Kidney tubule cell (primary cell): ENCODE data around the gene VPS26C.
A peak's percentile ranks its signal among the peaks of the same experiment; 100 is the strongest.
"Not testable (repeated sequence)": the region's sequence is repeated elsewhere in the genome, so short reads cannot be mapped to it uniquely, and the experiment has no call there.

ENCODE experiments used
- DNase-seq: peaks from one replicate; pipeline ENCODE4 v3.0.0-alpha.2; 2018; ENCODE audit warnings: low spot score

VPS26C gene

GRCh38 chr21:37230632-37231248, 36.4 kb downstream of the VPS26C start:
- no peak for DNase-seq

- no peak for DNase-seq
Measured at GRCh38 chr21:37228003-37228400, 39.1 kb downstream of the VPS26C start.

DNA sequence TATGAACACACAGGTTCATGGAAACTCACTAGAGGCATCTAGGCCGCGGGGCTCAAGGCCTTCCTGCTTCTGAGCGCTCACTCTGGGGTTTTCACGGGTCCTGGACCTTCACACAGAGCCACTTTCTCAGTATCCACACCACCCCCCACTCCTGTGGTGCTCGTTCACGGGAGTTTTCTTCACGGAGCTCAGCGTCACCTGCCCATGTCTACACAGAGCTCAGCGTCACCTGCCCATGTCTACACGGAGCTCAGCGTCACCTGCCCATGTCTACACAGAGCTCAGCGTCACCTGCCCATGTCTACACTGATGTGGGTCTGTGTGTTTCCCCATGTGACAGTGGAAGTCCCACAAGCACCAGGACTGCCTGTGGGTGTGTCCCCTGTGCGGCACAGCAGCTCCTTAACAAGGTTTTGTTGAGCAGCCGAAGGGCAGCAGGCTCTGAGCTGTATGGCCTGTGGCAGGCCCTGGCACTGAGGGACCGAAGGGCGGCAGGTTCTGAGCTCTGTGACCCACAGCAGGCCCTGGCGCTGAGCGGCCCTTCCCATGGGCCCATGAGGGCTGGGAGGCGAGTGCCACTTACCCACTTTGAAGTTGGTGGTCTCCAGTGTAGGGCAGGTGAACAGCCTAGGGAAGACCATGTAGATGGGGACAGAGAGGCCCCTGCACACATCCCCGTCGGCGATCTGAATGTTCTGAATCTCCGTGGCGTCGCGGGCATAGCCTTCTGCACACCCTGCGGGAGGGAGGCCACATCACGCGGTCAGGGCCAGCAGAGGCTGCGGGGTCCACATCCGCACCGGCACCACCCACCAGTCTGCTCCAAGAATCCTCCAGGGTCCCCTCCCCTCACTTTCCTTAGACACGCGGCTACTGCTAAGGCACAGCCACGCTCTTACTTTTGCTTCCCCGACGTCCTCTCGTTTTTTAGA, 39.8 kb downstream of the VPS26C start:
- no peak for DNase-seq

GRCh38 chr21:37226041-37226920, 40.9 kb downstream of the VPS26C start:
- no peak for DNase-seq

- no peak for DNase-seq
Measured at GRCh38 chr21:37224861-37225839, 42.0 kb downstream of the VPS26C start.

DNA sequence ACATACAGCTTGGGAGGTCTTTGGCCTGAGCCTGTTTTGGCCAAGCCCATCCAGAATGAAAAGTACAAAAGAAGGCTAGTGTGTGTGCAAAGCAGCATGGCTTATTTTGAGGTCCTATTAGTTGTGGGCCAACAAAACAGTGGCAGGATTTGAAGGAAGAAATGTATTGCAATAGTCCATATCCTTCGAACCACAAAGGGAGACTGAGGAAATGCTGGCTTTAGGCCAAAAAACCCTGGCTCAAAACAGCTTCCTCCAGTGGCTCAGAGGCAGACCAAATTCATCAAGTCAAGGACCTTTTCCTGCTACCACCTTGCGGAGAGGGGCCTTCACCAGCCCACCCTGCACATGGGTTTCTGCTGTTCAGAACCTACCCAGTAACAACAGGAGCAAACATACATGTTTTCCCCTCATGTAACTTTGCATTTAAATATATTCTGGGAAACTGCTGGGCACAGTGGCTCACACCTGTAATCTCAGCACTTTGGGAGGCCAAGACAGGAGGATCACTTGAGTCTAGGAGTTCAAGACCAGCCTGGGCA, 43.3 kb downstream of the VPS26C start:
- no peak for DNase-seq

- not testable (repeated sequence) for DNase-seq
Measured at GRCh38 chr21:37222248-37222647, 44.9 kb downstream of the VPS26C start.

DNA sequence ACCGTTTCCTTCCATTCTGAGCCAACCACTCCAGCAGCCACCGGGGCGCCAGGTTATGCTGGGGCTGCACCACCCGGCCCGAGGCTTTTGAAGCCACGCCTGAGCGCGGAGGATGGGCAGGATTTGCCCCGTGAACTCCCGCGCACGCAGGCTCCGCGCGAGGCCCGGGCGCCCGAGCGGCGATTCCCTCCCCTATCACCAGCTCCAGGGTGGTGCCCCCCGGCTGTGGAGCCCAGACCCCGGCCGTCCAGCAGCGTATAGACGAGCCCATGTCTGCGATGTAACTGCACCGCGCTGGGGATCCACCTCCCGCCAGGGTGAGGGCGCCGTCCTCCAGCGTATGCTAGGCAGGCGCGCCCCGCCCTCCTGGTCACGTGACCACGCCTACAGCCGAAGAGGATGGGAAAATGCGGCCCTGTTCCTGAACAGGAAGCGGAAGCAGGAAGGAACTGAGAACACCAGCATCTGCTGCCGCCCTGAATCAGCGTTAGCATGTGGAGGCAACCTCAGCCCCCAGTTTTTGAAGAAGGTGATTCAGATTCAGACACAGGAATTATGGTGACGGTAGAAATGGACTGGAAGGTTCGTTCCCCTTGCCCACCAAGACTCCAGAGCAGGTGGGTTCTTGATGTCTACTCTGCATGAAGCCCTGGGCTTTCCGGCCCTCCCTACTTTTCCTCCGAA, 46.0 kb downstream of the VPS26C start:
- peak; percentile 93 for DNase-seq

DNA sequence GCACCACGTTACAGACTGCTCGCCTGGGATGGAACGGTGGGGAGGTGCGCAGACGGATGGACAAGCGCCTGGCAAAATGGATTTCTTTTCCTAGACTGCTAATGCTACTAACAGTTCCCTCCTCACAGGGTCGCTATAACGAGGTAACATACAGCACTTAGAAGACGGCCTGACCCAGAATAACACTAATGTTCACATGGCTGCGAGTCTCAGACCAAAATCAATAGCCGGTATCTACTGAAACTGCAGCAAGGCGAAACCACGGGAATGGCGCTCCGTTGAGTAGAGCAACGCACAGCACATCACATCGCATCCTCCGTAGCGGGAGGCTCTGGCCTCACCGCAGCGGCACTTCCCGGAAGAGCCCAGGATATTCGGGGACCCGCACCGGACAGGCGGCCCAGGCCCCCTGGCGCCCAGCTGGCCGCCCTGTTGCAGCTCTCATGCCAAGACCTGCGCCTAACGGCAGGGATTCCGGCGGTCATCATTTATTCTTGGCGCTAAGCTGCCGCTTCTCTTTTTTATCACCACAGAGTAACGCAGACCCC, 46.6 kb downstream of the VPS26C start:
- DNase-seq: peak; percentile 56

GRCh38 chr21:37219761-37220432, 47.2 kb downstream of the VPS26C start:
- DNase-seq: no peak

GRCh38 chr21:37214952-37215351, 52.2 kb downstream of the VPS26C start:
- DNase-seq: no peak

DNA sequence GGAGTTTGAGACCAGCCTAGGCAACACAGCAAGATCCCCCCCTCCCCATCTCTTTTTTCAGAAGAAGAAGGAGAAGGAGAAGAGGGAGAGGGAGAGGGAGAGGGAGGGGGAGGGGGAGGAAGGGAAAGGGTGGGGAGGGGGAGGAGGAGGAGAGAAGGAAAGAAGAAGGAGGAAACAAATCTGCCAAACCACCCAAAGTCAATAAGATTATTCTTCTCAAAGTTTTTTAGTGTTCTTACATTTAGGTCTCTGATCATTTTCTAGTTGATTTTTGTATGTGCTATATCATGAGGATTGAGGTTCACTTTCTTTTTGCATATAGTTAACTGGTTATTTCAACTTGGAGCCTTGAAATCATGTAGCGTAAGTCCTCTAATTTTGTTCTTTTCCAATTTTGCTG, 56.3 kb downstream of the VPS26C start:
- no peak for DNase-seq

DNA sequence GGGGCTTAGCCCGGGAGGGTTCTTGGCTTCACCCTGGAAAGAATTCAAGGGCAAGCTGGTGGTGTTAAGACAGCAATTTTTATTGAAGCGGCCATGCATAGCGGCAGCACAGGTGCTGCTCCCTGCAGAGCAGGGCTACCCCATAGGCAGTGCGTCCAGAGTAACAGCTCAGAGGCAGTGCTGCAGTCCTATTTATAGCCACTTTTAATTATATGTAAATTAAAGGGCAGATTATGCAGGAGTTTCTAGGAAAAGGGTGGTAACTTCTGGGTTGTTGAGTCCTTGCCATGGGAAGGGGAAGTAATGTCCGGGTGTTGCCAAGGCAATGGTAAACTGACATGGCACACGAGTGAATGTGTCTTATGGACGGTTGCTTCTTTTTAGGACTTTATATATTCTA, 57.0 kb downstream of the VPS26C start:
- DNase-seq: no peak

DNA sequence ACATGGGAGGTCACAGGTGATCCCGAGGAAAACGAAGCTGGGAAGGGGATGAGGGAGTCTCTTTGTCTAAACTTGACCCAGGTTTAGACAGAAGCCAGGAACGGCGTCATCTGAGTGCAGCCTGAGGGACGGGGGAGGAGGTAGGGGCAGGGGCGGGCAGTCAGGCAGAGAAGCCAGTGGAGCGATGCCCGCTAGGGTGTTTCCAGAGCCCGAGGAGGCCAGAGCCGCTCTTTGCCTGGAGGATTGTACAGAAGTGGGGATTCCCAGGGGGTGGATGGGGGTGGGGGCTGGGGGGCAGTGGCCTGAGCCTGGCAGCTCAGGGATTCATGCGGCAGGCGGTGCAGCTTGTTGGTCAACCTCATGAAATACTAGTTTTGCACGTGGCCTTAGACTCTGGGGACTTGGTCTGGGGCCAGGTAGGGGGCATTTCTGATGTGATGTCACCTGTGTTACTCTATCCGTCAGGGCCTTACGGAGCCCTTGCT, 58.4 kb downstream of the VPS26C start:
- DNase-seq: peak; percentile 90

DNA sequence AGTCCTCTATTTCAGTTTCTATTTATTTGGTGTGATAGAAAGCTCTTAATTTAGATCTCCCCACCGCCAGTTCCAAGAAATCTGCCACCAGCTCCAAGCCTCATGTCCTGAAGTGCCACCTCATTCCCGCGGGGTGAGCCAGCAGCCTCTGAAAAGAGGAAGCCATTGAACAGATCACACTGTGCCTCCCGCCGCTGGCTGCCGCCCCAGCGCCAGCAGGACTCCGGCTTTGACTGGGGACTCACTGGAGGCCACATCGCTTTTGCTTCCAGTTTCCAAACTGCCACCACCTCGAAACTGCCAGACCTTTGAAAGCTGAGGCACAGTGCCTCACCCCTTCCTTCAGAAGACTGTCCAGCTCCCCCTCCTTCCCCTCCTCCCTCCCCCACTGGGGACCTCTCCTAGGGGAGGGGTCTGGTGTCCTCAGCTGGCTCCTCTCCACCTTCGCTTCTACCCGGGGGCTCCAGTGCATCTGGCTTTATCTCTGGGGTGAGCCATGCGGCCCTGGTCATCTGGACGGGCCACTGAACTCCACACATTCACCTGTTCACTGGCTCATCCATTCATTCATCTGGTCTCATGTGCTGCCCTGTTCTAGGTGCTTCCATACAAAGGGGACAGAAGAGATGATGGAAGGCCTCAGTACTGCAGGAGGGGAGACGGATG, 58.9 kb downstream of the VPS26C start:
- DNase-seq: no peak

DNA sequence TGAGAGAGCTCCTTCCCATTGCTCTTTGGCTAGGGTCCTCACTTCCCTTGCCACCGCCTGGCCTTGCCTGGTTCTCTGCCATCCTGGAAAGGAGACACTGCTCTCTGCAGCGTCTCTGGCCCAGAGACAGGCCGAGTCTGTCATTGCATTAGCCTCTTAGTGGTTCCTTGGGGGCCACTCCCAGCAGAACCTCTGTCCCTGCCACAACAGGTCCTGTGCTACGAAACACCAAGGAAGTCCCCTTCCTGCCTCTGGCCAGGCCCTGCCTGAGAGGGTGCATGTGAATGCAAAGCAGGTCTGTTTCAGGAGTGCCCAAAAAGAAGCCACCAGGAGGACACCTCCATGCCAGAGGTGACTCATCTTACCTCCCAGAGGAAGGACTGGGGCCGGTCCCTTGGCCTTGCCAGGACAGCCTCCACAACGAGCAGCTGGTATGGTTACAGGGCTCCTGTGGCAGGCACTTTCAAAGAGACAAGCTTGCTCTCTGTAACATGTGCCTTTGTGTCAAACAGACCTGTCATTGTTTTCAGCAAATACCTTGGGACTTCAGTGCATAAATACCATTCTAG, 59.6 kb downstream of the VPS26C start:
- DNase-seq: peak; percentile 89

DNA sequence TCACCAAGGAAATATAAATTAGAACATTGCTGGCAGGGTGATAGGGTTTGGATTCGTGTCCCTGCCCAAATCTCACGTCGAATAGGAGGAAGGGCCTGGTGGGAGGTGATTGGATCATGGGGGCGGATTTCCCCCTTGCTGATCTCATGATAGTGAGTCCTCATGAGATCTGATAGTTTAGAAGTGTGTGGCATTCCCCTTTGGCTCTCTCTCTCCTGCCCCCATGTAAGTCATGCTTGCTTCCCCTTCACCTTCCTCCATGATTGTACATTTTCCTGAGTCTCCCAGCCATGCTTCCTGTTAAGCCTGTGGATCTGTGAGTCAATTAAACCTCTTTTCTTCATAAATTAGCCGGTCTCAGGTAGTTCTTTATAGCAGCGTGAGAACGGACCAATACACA, 60.6 kb downstream of the VPS26C start:
- peak; percentile 75 for DNase-seq

DNA sequence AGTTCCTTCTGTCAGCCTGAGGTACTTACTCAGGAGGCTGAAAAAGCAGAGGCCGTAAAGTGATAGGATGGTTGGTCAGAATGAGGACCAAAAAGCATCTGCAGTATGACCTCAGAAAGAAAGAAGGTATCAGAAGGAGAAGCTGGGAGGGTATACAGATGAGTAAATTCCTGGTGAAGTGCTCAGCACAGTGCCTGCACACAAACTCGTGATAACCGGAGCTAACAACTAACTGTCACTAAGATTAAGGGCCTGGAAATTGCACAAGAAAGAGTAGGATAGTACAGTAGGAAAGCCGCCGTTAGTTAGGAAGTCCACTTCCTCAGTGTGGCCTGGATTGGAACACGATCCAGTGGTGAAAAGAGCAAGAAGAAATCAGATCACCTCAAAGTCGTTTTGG, 62.6 kb downstream of the VPS26C start:
- peak; percentile 17 for DNase-seq
